GM18526 (cell line): Measurements from ENCODE around the gene STEAP1.
"Not testable (repeated sequence)": the region's sequence is repeated elsewhere in the genome, so short reads cannot be mapped to it uniquely, and the experiment has no call there.

Source experiments
- POLR2A ChIP-seq: IDR thresholded peaks from 3 replicates; pipeline ENCODE4 v1.6.1; 2011; ENCODE audit not compliant: insufficient read length; ENCODE audit errors: extremely low read depth

The STEAP1 gene

GRCh38 chr7:90153943-90154771 is at the start of gene STEAP1:
STEAP1 (plus strand) TSS chr7:90154469; CDS start chr7:90159789, 5,320 bp downstream.
- not testable (repeated sequence) for TF ChIP-seq POLR2A

- no peak for TF ChIP-seq POLR2A
Measured at GRCh38 chr7:90119178-90119971, 34.9 kb upstream of the STEAP1 start.

- TF ChIP-seq POLR2A, result no peak
Measured at GRCh38 chr7:90155206-90155605, 937 bp downstream of the STEAP1 start.

DNA sequence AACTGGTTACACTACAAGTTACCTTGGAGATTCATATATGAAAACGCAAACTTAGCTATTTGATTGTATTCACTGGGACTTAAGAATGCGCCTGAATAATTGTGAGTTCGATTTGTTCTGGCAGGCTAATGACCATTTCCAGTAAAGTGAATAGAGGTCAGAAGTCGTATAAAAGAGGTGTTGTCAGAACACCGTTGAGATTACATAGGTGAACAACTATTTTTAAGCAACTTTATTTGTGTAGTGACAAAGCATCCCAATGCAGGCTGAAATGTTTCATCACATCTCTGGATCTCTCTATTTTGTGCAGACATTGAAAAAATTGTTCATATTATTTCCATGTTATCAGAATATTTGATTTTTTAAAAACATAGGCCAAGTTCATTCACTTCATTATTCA is 9.3 kb downstream of the STEAP1 start:
- TF ChIP-seq POLR2A, result no peak

DNA sequence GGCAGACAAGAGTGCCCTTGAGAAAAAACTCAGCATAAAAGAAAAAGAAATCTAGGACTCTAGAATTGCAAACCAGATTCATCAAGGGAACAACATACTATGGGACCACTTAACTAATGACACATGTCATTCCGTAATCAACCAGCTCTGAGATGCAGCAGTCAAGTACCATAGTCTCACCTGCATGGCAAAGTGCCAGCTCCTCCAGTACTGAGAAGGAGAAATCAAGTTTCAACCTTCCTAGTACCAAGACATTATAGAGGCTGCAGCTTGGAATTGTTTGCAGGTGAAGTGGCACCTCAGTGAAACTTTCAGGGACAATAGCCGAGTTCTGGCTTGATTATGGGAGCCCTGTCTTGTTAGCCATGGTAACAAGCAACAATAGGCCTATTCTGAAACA is 11.5 kb downstream of the STEAP1 start:
- TF ChIP-seq POLR2A, result no peak

- no peak for TF ChIP-seq POLR2A
Measured at GRCh38 chr7:90166153-90166552, 11.9 kb downstream of the STEAP1 start.

DNA sequence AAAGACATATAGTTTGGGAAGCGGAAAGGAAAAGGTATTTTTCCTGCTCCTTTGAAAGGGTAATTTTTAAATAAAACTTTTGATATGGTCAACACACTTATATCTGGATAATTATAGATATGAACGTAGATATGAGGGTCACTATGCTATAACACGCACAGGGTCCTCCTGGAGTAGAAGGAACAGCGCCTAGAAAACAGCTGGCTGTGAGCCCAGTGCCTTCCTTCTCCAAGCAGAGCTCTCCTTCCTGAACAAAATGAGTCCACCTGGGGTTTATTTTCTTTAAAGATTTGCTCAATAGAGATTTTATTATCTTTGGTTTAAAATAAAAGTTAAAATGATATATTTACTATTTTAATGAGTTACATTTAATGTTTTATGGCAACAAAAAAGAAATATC is 13.1 kb downstream of the STEAP1 start:
- no peak for TF ChIP-seq POLR2A

DNA sequence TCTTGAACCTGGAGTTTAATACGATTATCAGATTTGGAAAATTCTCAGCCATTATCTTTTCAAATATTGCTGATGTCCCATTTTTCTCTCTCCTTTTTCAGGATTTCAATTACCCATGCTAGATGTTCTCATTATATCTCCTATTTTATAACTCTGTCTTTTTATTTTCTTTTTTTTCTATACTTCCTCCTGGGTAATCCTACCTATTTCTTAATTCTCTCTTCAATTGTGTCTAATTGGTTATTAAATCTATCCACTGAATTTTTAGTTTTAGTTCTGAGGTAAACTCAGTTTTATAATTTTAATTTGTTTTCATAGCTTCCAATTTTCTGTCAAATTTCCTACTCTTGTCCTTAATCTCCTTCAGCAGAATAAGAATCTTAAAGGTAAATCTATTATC is 15.6 kb downstream of the STEAP1 start:
- no peak for TF ChIP-seq POLR2A

- no peak for TF ChIP-seq POLR2A
Measured at GRCh38 chr7:90172121-90172520, 17.9 kb downstream of the STEAP1 start.

DNA sequence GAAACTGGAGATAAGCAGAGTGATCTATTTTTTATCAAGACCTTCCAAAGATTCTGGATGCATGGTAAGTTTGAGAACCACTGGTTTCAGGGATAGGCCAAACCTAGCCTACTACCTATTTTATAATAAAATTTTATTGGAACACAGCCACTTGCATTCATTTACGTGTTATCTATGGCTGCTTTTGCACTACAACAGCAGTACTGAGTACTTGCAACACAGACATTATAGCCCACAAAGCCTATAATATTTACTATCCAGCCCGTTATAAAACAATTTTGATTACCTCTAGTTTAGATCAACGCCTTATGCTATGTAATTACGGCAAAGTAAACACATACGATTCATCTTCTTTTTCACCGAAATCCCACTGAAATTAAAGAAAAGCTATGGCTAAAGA is 18.4 kb downstream of the STEAP1 start:
- no peak for TF ChIP-seq POLR2A

- no peak for TF ChIP-seq POLR2A
Measured at GRCh38 chr7:90173127-90173844, 19.0 kb downstream of the STEAP1 start.

DNA sequence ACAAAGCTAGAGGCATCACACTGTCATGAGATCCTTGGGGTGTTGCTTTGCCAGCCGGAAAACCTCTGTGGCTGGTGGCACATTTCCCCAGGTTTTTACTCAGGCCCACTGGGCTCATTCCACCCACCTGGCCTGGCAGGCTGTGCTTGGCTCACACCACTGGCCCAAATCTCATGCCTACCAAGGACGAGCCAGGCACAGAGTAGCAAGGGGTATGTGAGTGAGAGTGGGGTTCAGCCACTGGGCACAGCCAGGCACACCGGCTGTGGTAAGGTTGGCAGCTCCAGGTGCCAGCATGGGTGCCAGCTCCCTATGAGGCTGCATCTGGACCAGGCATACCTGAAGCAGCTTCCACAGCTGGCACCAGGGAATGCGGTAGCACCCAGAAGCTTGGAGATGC is 21.4 kb downstream of the STEAP1 start:
- no peak for TF ChIP-seq POLR2A

- no peak for TF ChIP-seq POLR2A
Measured at GRCh38 chr7:90176195-90176594, 21.9 kb downstream of the STEAP1 start.

GRCh38 chr7:90178166-90178565 is 23.9 kb downstream of the STEAP1 start:
- TF ChIP-seq POLR2A, result no peak

GRCh38 chr7:90178679-90179278 is 24.5 kb downstream of the STEAP1 start:
- TF ChIP-seq POLR2A, result no peak
